Suppressor macrophage treated with lipopolysaccharide for 4 hours (primary cell): ENCODE data around the gene CLMN.
"Not testable (repeated sequence)": the region's sequence is repeated elsewhere in the genome, so short reads cannot be mapped to it uniquely, and the experiment has no call there.

ENCODE experiments used
- DNase-seq: peaks from one replicate; pipeline ENCODE4 v3.0.0-alpha.2; 2020

Gene CLMN

GRCh38 chr14:95184413-95184790 lies 135.3 kb downstream of the CLMN start:
- DNase-seq: no peak

- DNase-seq: peak; percentile 77
Observed at GRCh38 chr14:95183532-95184412, 135.9 kb downstream of the CLMN start.

- no peak for DNase-seq
Observed at GRCh38 chr14:95183082-95183481, 136.6 kb downstream of the CLMN start.

DNA sequence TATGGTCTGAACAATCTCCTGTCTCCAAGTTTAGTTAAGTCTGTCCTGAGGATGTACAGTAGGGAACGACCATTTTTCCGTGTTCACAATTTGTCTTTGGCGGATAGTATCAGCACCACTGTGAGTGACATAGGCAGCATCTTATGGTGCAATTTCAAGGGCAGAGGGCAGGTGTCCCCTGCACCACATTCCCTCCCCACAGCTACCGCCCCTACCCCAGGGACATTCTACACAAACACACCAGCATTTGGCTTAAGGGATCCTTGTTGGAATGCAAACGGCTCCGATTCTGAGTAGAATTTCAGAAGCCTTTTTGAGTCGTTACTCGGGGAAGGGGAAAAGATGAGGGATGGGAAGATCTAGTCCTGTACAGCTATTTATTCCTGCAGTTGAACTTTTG lies 137.3 kb downstream of the CLMN start:
- no peak for DNase-seq

DNA sequence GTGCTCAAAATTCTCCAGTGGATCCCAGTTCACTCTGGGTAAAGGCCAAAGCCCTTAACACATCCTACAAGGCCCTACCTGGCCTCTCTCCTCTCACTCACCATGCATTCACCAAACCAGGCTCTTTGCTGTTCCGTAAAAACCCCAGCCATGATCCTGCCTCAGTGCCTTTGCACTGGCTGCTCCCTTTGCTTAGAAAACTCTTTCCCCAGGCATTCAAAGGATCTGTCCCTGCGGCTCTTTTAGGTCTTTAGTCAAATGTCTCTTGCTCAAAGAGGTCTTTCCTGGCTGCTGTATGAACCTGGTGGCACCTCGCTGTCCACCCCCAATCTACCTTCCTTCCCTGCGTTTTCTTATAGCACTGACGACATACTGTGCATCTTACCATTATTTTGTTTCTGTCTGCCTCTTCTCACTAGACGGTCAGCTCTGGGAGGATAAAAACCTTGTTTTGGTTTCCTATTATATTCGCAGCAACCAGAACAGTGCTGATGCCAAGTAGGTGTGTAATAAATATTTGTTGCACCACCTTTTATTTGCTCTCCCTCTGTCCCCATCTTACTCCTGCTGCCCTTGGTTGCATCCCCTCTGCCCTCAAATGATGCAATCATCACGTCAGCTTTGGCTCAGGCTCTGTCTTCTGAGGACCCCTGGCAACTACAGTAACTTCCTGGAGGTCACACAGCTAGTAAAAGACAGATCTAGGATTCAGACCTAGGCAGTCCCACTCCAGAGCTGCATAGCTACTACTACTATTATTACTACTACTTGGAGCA lies 138.6 kb downstream of the CLMN start:
- DNase-seq: no peak

DNA sequence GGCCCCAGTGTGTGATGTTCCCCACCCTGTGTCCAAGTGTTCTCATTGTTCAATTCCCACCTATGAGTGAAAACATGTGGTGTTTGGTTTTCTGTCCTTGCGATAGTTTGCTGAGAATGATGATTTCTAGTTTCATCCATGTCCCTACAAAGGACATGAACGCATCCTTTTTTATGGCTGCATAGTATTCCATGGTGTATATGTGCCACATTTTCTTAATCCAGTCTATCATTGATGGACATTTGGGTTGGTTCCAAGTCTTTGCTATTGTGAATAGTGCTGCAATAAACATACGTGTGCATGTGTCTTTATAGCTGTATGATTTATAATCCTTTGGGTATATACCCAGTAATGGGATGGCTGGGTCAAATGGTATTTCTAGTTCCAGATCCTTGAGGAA lies 144.0 kb downstream of the CLMN start:
- not testable (repeated sequence) for DNase-seq

- DNase-seq: peak; percentile 46
Observed at GRCh38 chr14:95174184-95174792, 145.4 kb downstream of the CLMN start.

DNA sequence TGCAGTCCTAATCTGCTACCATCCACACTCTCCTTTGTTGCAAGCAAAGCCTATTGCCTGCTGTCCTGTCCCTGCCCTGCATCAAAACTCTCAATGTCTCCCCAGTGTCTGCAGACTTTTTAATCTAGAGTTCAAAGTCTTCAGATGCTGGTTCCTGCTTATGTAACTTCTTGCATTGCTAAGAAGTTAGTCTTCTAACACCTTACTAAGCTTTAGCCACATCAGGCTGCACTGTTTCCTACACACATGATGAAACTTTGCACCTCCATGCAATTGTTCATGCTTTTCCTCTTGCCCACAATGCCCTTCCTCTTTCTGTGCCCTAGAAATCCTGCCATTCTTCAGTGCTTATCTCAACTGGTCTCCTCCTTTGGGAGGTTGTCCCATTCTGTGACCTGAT lies 146.2 kb downstream of the CLMN start:
- DNase-seq: peak; percentile 39

DNA sequence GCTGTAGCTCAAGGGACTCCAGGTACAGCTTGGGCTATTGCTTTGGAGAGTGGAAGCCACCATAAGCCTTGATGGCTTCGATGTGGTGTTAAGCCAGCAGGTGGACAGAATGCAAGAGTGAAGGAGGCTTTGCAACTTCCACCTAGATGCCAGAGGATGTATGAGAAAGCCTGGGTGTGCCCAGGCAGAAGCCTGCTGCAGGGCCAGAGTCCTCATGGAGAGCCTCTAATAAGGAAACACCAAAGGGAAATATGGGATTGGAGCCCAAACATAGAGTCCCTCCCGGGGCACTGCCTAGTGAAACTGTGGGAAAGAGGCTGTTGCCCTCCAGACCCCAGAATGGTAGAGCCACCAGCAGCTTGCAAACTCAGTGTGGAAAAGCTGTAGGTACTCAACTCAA lies 152.5 kb downstream of the CLMN start:
- no peak for DNase-seq

DNA sequence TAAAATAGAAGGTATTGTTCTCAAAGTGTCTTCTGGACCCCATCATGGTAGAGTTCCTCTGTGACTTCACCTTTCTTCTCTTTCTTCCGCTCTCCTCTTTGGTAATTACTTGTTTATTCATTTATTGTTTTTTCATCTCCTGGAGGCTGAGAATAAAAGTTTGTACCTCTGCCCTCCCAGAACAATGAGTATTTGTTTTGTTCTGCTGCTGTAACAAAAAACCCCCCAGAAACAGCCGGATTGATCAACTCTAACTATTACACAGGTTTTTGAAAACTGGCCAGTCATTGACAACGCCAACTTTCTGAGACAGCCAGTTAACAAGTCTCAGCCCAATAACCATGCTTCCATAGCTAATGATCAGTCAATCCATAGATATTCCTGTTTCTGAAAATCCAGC lies 154.2 kb downstream of the CLMN start:
- no peak for DNase-seq

DNA sequence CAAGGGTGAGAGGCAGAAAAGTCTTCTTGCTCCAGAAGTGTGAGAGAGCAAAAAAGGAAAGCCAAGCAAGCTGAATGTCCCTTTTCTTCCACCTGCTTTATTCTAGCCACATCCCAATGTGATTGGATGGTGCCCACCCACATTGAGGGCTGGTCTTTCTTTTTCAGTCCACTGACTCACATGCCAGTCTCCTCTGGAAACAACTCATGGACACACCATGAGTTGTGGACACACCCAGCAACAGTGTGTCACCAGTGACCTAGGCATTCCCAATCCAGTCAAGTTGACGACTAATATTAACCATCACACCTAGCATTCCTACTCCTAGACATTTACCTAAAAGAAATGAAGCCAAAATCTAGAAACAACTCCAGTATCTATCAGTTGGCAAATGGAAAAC lies 155.2 kb downstream of the CLMN start:
- no peak for DNase-seq

DNA sequence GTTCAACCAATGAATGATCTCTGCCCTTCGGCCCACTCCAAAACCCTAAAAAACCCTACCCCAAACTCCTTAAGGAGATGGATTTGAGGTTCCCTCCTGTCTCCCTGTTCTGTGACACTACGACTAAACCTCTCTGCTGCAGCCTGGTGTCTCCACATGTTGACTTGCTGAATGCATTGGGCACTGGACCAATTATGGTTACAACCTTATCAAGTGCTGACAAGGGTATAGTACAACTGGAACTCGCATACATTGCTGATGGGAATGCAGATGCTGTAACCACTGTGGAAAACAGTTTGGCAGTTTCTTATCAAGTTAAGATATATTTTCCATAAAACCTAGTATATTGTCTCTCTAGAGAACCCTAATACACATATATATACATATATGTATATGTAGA lies 156.0 kb downstream of the CLMN start:
- DNase-seq: no peak

DNA sequence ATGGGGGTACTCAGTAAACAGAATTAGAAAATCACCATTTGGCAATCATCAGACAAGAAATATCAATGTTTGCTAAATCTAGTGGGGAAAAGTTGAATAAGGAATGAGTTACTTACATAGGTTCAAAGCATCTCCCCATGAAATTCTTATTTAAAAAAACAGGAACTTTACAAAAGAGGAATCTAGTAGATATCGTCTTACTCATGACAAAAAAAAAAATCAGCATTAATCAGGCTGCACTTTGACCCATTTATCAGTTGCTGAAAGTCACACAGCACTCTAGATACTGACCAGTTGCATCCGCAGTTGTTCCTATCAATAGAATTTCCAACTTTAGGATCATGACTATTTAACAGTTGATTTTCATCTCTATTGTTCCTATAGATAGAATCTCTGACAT lies 156.6 kb downstream of the CLMN start:
- DNase-seq: peak; percentile 56

- DNase-seq: no peak
Observed at GRCh38 chr14:95162641-95163040, 157.1 kb downstream of the CLMN start.

- DNase-seq: peak; percentile 98
Observed at GRCh38 chr14:95157327-95158189, 162.2 kb downstream of the CLMN start, which contains the start of gene DICER1. Gene DICER1 (minus strand): TSS chr14:95157529. CDS start chr14:95133458, 24,071 bp downstream.

DNA sequence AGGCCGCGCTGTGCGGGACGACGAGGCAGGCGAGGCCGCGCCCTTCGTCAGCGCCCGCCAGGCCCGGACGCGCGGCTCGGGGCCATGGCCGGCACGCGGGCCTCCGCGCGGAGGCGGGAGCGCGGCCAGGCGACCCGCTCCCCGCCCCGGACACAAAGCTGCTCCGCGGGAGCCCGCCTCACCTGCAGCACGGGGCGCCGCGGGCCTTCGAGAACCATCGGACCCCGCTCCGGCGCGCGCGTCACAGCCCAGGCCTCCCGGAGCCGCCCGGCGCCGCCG lies 162.7 kb downstream of the CLMN start:
- DNase-seq: peak; percentile 53

DNA sequence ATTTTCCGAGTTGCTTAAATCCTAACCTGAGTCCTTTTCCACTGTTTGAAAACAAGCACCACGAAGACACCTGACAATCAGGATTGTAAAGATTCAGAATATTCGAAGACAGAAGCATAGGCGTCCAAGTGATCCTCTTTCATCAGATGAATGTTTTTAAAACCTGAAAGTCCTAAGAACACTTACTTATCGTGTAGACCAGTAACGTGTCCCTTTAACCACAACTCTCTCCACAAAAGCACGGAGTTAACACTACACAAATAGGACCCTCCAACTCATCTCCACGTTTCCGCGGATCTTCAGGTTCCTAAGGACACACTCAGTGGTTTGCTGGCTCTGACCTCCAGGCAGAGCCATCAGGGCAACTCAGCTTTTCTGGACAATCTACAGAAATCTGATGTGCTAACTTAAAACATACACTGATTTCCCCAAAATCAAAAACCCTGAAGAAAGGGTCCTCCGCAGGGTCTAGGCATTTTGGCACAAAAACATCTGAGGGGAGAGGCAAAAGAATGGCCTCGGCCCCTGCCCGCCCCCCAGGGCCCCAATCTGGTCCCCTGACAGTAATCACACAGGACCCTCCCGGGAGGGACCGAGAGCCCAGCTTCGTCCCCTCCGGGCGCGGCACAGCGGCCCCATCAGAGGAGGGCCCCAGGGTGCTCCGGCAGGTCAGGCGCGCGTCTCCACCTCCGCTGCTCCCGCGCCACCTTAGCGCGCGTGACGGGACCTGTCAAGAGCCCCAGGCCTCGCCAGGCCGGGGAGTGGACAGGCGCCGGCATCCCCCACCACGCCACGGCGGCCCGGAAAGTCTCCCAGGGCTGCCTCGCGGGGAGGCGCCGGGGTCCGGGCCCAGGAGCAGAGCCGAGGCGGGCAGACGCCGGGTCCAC lies 163.3 kb downstream of the CLMN start:
- DNase-seq: peak; percentile 51

DNA sequence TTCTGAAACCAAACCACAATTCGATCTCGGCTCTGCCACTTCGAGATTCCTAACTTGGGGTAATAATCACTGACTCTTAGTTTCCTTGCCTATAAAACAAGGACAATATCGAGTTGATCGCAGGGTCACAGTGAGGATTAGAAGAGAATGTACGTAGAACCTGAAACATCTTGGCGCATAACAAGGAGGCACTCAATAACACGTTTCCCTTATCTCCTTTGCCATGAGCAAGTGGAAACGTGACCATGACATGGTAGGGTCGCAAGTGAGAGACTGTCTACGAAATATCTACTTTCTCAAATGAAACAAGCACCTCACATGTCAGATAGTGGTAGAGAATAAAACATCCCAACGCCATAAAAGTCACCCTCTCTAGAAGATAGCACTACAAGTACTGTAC lies 164.7 kb downstream of the CLMN start:
- no peak for DNase-seq

DNA sequence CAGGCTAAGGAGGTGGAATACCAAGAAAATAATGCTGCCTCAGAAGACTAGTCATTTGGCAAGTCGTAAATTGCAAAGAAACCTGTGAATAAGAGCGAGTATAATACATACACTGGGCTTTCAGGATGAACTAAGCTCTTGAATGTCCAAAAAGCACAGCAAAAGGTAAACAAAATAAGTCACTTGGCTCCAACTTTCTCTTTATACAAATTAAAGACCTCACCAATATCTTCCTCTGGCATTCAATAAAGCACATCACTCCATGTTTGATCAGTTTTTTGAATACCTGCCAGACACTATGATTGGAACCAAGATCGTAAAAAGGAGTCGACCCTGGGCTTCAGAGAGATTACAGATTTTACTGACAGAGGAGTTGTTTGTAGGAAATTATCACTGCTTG lies 165.8 kb downstream of the CLMN start:
- no peak for DNase-seq

DNA sequence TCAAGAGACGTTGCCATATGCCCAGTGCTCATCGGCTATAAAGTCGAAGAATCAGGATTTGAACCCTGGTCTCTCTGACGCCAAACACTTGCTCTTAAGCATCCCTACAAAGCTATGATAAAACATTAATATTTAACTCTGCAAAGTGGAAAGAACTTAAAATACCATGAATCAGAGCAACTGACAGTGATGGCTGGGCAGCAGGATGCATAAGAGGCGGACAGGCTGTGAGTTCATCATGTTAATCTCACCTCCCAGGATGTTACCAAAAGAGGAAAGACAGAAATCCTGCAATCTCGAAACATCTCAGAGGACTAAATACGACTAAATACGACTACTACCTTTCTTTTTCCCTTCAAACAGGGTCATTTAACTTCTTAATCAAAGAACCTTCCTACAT lies 168.1 kb downstream of the CLMN start:
- DNase-seq: no peak

DNA sequence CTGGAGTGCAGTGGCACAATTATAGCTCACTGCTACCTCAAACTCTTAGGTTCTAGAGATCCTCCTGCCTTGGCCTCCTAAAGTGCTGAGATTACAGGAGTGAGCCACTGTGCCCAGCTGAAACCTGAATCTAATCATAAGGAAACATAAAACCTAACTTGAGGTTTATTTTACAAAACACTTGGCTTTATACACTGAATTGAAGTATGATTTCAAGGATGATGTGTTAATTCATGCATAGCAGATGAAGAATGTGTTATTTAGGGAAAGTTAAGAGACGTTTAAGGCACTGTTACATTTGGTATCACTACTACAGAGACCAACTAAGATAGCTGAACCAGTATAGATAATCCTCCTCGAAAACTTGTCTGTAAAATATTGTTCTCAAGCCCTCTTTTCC lies 168.8 kb downstream of the CLMN start:
- DNase-seq: no peak

GRCh38 chr14:95149441-95149840 lies 170.3 kb downstream of the CLMN start:
- no peak for DNase-seq
